Anterior cingulate cortex (tissue), 58 donors: Measurements from ENCODE around the gene PRND.
"Not testable (repeated sequence)": the region's sequence is repeated elsewhere in the genome, so short reads cannot be mapped to it uniquely, and the experiment has no call there.

Experiments
- DNase-seq, 58 donors: peaks; one replicate each; lab custom pipeline; 2025; lab: John Stamatoyannopoulos, UW

PRND gene

DNA sequence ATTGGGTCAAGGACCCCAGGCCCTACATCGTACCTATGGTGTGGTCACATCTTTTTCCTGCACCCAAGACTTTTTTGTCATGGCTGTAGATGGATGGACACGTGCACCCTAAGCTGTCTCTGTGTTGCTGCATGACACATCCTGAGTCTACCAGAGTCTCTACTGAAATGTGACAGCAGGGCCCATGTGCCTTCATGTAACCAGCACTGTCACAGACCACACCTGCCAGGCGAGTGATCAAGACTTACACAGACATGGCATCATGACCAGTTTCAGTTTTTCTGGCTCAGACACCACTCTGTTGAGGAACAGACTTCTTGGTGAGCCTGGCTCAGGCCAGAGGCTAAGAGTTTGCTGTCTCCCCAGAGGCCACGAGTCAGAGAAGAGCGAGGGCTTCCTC lies 7.6 kb downstream of the PRND start:
- DNase-seq = no peak

DNA sequence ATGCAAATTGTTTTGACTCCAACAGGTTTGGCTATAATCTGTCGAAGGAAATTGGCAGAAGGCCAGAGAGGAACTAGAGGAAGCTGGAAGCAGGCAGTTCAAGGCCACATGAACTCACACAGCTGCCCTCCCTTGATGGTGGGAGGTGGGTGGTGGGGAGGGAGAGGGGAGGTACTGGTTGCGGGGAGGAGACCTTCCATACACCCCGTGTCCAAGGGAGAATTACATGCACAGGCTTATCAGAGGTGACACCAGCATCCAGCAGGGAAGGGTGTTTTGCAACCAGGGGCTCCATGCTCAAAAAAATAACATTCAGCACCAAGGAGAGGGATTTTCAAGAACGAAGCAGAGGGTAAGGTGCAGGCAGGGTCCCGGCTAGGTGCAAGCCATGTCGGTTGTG lies 9.1 kb downstream of the PRND start:
- DNase-seq = no peak

DNA sequence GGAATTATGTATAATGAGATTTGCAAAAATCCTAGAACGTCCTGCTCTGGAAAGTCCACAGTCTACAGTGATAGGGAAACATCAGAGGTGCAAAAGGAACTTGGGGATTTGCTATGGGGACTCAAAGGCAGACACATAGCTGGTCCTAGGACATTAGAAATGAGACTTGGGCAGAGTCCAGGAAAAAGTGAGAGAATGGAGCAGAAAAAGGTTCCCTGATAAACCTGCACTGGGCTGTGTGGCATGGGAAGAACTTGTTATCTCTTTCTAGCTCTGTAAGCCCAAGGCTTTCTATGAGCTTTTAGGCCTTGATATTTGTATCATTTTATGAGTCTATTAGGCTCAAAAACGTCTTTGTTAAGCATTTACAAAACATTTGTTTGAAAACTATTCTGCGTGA lies 15.2 kb downstream of the PRND start:
- no peak for DNase-seq

DNA sequence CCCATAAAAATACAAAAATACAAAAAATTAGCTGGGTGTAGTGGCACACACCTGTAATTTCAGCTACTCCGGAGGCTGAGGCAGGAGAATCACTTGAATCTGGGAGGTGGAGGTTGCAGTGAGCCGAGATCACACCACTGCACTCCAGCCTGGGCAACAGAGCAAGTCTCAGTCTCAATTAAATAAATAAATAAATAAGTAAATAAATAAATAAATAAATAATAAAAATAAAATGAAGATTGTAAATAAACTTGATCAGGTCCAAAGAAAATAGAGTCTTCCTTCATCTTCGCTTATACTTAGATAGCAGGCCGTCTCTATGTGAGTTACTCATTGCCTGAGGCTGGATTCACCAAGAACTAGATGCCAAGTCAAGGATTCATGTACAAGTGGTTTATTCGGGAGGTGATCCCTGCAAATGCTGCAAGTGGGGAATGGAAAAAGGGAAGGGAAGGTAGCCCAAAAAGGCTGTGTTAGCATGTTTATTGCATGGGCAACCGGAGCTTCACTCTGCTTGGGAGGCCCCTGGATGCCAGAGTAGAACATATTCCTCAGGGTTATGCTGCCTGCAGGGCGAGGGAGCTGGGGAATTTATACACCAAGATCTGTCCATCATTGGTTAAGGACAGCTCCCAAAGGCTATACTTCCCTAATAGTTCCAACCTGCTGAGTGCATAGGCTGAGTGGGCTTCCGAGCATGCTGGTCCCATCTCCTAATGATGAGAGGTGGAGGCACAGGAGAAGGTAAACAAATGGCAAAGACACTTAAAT lies 16.3 kb downstream of the PRND start:
- DNase-seq = no peak

- DNase-seq = peak in 20 of 58 donors; percentile 5 to 61 (median 21)
These were observed 19.2 kb downstream of the PRND start for GRCh38 chr20:4740774-4741431.

GRCh38 chr20:4748847-4749246 lies 27.1 kb downstream of the PRND start:
- no peak for DNase-seq

DNA sequence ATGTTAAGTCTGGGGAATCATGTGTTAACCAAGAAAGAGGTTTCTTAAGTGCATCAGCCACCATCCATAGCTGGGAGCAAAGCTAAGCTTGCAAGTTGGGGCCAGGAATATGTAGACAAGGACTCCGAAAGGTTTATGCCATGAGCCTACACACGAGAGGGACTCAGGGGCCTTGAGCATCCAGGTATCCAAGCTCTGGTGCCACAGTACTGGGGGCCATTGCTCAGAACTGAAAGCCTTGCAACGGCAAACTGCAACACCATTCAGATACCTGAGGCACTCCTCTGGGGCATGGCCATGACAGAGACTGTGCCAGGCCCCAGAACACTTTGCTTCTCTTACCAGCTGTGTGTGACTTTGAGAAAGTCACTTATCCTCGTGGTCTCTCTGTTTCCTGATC lies 27.6 kb downstream of the PRND start:
- no peak for DNase-seq

- no peak for DNase-seq
These were observed 28.7 kb downstream of the PRND start for GRCh38 chr20:4750381-4750780.

DNA sequence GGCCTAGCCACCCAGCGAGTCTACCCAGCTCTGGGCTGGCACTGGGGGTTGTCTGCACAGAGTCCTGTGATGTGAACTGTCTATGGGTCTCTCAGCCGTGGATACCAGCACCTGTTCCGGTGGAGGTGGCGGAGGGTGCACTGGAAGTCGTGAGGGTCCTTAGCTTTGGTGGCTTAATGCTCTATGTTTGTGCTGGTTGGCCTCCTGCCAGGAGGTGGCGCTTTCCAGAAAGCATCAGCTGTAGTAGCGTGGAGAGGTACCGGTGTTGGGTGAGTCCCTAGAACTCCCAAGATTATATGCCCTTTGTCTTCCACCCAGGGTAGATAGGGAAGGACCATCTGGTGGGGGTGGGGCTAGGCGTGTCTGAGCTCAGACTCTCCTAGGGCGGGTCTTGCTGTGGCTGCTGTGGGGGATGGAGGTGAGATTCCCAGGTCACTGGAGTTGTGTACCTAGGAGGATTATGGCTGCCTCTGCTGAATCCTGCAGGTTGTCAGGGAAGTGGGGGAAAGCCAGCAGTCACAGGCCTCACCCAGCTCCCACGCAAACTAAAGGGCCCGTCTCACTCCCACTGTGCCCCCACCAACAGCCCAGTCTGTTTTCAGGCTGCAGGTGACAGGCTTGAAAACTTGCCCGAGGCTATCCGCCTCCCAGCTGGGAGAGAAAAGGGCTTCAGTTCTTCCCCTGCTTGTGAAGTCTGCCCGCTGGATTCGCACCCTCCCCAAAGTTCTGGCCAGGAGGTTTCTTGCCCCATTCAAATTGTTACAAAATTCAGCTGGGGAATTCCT lies 37.6 kb downstream of the PRND start:
- not testable (repeated sequence) for DNase-seq

DNA sequence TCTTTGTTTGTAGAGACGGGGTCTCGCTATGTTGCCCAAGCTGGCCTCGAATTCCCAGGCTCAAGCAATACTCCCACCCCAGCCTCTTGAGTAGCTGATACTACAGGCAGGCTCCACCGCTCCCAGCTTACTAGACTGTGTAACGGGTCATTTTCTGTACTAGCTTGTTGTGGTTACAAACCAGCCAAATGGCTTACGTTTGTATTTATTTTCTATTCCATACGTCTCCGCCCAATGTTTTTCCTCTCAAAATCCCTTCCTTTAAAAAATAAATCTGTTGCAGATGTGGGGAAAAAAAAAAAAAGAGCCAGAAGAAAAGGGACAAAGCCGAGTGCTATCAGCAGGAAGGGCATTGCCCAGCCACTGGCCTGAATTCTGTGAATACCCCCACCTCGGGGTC lies 41.6 kb downstream of the PRND start:
- DNase-seq = no peak

DNA sequence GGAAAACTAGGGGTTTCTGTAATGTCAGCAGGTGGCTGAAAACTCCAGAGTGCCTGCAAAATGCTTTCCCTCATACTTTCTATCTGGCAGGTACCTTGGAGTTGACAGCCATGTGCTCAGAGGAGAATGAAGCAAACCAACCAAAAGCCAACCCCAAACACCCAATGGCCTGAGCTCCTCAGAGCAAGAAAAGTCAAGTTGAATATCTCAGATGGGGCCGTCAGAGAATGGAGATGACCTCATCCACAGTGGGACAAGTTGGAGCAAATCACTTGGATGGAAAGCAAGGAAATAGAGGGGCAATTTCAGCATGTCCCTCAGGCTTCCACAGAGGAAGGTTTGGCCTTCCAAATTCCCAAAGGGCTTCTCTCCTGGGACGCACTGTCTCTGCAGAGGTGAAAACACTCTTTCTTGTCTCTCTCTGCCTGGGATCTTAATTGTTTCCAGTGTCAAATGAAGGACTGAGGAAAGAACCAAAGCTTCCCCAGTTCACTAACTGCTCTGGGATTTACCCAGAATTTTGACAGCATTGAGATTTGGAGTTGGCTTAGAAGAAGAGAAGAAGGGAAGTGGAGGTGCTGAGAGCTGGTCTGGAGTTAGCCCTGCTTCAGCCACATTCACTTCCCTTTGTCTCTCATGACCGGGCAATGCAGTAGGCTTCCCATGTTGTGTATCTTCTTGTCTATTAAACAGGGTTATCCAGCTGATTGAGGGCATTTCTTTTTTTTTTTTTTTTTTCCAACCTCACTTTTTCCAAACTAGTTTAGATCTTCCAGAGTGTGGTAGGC lies 42.2 kb downstream of the PRND start:
- no peak for DNase-seq

- no peak for DNase-seq
These were observed 43.1 kb downstream of the PRND start for GRCh38 chr20:4764805-4765204.

DNA sequence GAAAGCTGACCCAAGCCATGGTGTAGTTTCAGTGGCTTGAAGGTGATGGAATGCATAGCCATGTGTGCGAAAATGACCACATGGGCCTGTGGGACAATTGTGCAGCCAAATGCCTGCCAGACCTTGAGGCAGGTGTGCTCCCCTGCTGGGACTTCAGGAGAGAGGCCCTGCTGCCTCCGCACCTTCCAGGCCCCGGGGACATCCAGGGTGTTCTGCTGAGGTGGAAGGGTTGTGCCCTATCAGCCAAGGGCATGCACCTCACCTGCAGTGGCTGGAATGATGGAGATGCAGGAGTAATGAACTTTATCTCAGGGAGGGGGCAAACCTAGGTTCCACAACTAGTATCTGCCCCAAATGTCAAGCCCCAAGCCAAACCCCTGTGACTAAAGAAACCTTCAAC lies 44.0 kb downstream of the PRND start:
- no peak for DNase-seq

DNA sequence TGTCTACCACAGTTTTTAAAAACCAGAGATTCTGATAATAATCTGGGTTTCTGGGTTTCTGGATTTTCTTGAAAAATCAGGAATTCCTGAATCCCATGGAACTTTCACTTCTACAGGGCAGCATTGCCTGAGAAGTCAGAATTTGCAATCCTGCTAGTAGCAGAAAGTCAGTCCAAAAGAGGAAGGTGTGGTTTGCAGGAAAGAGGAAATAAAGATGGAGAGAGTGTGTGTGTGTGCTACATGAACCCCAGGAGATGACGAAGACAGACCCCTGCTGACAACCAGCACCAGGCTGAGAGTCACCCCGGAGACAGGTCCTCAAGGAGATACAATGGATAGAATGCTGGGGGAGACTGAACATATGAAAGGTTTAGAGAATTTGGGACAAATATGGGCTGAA lies 44.9 kb downstream of the PRND start:
- peak in 1 of 58 donors; percentile 15 for DNase-seq

GRCh38 chr20:4767084-4767483 lies 45.4 kb downstream of the PRND start:
- no peak for DNase-seq

GRCh38 chr20:4769328-4769727 lies 47.6 kb downstream of the PRND start:
- DNase-seq = no peak

GRCh38 chr20:4770026-4770425 lies 48.3 kb downstream of the PRND start:
- DNase-seq = no peak

- no peak for DNase-seq
These were observed 49.3 kb downstream of the PRND start for GRCh38 chr20:4771004-4771403.

DNA sequence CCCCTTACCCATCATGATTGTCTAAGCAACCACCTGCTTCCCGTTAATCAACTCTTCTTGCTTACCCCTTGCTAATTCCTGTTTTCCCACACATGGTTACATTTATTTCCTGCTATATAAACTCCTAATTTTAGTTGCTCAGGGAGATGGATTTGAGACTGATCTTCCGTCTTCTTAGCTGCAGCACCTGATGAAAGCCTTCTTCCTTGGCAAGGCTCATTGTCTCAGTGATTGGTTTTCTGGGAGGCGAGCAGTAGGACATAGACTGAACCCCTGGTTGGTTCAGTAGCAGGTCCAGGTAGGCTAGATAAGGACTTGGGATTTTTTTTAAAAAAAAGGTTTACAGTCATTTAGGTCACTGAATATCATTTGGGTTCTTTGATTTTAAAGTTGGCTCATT lies 50.4 kb downstream of the PRND start:
- no peak for DNase-seq

- DNase-seq = not testable (repeated sequence)
These were observed 51.3 kb downstream of the PRND start for GRCh38 chr20:4773014-4773413.

DNA sequence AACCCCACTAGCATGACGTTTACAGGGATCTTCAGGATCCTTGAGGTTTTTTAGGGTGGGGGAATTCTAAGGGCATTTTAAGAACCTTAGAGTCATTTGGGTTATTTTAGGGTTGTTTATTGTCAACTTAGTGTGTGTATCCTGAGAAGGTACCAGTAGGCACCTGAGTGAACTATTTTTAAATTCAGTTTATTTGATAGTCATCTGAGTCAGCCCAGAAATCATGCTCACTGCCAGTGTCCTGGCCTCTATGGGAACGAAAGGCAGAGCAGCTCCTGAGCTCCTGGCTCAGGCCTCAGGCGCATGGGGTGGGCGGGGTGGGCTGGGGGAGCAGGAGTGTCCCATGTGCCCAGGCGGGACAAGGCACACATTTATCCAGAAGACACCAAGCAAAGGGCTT lies 52.0 kb downstream of the PRND start:
- DNase-seq = no peak
